ENCODE measurements around the gene PTPN7.

Gene PTPN7

GRCh38 chr1:202129453-202130296 lies 30.7 kb downstream of the PTPN7 start:
- no peak for TF ChIP-seq CTCF (conservative IDR thresholded peaks at IDR 0.05)
- no peak overlapping the region for H3K27ac ChIP-seq

- no peak overlapping the region for H3K27ac ChIP-seq
Measured at GRCh38 chr1:202127836-202128622, 32.4 kb downstream of the PTPN7 start.

GRCh38 chr1:202127061-202127460 lies 33.3 kb downstream of the PTPN7 start:
- no peak overlapping the region for H3K27ac ChIP-seq
- no peak for TF ChIP-seq CTCF (conservative IDR thresholded peaks at IDR 0.05)

More at GRCh38 chr1:202127836-202128622, 32.4 kb downstream of the PTPN7 start:
- TF ChIP-seq CTCF (conservative IDR thresholded peaks at IDR 0.05), result no peak

- no peak overlapping the region for H3K27ac ChIP-seq
- TF ChIP-seq CTCF (conservative IDR thresholded peaks at IDR 0.05), result no peak
Measured at GRCh38 chr1:202126426-202126825, 34.0 kb downstream of the PTPN7 start.

- no peak for TF ChIP-seq CTCF (conservative IDR thresholded peaks at IDR 0.05)
- no peak overlapping the region for H3K27ac ChIP-seq
Measured at GRCh38 chr1:202125611-202126010, 34.8 kb downstream of the PTPN7 start.

- no peak overlapping the region for H3K27ac ChIP-seq
- TF ChIP-seq CTCF (conservative IDR thresholded peaks at IDR 0.05), result no peak
Measured at GRCh38 chr1:202124142-202124541, 36.3 kb downstream of the PTPN7 start.

GRCh38 chr1:202123336-202123813 lies 37.0 kb downstream of the PTPN7 start:
- no peak for TF ChIP-seq CTCF (conservative IDR thresholded peaks at IDR 0.05)
- no peak overlapping the region for H3K27ac ChIP-seq
